Erythroblast (primary cell): ENCODE measurements around the gene PLAAT1.

ENCODE experiments used
- GATA1 ChIP-seq: IDR thresholded peaks from 2 replicates; pipeline ENCODE4 v1.6.1; 2011; ENCODE audit warnings: low read depth, mild to moderate bottlenecking, control low read depth, low read length, moderate library complexity
- POLR2A ChIP-seq: IDR thresholded peaks from 2 replicates; pipeline ENCODE4 v1.6.1; 2011; ENCODE audit warnings: mild to moderate bottlenecking, low read length

GRCh38 chr3:193317682-193318300 lies 76.8 kb downstream of the PLAAT1 start:
- TF ChIP-seq POLR2A (no peak), GATA1 (no peak)
